ENCODE measurements around the gene FHIT. TPM values are rescaled to one million over a fixed set of nuclear protein-coding genes. Genes with fewer than 3 reads are reported as not detected.

FHIT gene
- total and polyA plus RNA-seq, 2 of the 4 experiments (the other 2 are of a cell fraction): 0.07 TPM; not detected in 1

DNA sequence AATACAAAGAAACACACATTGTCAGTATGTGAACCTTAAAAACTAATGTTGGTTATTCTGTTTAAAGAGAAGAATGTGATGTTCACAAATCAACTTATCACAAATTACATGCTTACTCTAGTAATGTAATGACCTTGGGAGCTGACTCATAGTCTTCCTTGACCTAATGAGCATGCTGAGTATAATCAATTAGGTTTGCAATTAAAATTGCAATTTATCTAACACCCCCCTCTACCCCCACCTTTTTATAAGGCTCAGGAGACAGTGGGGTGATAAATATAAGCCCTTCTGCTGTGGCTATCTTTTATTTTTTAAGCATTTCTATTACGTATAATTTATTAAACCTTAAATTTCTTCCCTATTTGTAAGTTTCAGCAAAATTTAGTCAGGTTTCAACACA, 1253.7 kb downstream of the FHIT start:
- H2AK9ac ChIP-seq (replicated peaks; ENCODE audit: low read depth, low read length, poor library complexity): no peak overlapping the region
- no peak overlapping the region for H3K9ac ChIP-seq (ENCODE audit: low read depth, low read length)
- H3K4ac ChIP-seq (ENCODE audit: low read depth, low read length): no peak overlapping the region
- no peak overlapping the region for H3K56ac ChIP-seq (ENCODE audit: extremely low read depth, insufficient read depth, low read length)
- in situ Hi-C loops (cut with MboI; ENCODE audit: low sequenced_read_pairs): no loop called here
- no CpG with 5 or more reads among the region's 1 CpG for WGBS, 2 experiments (ENCODE audit: extremely low coverage in 2 of 2, insufficient read length in 1 of 2)
- H2BK120ac ChIP-seq (ENCODE audit: low read depth, low read length): no peak overlapping the region
- no peak overlapping the region for H2BK5ac ChIP-seq (ENCODE audit: low read depth, low read length, poor library complexity, severe bottlenecking)
- ChIA-PET POLR2A (ENCODE audit: unreplicated experiment) (no interaction called here), CTCF (interaction anchor here (0.6 kb wide), 1 partner anchor 9 kb away, joined by 3 read pairs; no protein-coding TSS in a partner anchor)
- no peak overlapping the region for H2AK5ac ChIP-seq (ENCODE audit: low read depth, low read length)
- H3K27ac ChIP-seq (ENCODE audit: insufficient read depth, low read length): no peak overlapping the region
- H2BK20ac ChIP-seq (ENCODE audit: low read depth, low read length): no peak overlapping the region
- TF ChIP-seq MXI1 (IDR thresholded peaks at IDR 0.05; ENCODE audit: borderline replicate concordance, low read depth, low read length): no peak
- no peak for TF ChIP-seq MAZ (IDR thresholded peaks at IDR 0.05; ENCODE audit: borderline replicate concordance, low read depth, low read length)
- TF ChIP-seq, protein P1, sequence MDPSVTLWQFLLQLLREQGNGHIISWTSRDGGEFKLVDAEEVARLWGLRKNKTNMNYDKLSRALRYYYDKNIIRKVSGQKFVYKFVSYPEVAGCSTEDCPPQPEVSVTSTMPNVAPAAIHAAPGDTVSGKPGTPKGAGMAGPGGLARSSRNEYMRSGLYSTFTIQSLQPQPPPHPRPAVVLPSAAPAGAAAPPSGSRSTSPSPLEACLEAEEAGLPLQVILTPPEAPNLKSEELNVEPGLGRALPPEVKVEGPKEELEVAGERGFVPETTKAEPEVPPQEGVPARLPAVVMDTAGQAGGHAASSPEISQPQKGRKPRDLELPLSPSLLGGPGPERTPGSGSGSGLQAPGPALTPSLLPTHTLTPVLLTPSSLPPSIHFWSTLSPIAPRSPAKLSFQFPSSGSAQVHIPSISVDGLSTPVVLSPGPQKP (IDR thresholded peaks at IDR 0.05; ENCODE audit: borderline replicate concordance, low read depth, low read length): no peak
- TF ChIP-seq SMC3 (IDR thresholded peaks at IDR 0.05; ENCODE audit: low read depth, low read length): no peak
- no peak for TF ChIP-seq NFE2L2 (IDR thresholded peaks at IDR 0.05; ENCODE audit: low read depth, low read length)
- TF ChIP-seq, protein P2, sequence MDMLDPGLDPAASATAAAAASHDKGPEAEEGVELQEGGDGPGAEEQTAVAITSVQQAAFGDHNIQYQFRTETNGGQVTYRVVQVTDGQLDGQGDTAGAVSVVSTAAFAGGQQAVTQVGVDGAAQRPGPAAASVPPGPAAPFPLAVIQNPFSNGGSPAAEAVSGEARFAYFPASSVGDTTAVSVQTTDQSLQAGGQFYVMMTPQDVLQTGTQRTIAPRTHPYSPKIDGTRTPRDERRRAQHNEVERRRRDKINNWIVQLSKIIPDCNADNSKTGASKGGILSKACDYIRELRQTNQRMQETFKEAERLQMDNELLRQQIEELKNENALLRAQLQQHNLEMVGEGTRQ (IDR thresholded peaks at IDR 0.05; ENCODE audit: low read depth, low read length): no peak
- TF ChIP-seq FOS (IDR thresholded peaks at IDR 0.05; ENCODE audit: low read depth, low read length): no peak
- TF ChIP-seq POLR2A (IDR thresholded peaks at IDR 0.05; ENCODE audit: low read depth, low read length): no peak
- TF ChIP-seq, protein P3, sequence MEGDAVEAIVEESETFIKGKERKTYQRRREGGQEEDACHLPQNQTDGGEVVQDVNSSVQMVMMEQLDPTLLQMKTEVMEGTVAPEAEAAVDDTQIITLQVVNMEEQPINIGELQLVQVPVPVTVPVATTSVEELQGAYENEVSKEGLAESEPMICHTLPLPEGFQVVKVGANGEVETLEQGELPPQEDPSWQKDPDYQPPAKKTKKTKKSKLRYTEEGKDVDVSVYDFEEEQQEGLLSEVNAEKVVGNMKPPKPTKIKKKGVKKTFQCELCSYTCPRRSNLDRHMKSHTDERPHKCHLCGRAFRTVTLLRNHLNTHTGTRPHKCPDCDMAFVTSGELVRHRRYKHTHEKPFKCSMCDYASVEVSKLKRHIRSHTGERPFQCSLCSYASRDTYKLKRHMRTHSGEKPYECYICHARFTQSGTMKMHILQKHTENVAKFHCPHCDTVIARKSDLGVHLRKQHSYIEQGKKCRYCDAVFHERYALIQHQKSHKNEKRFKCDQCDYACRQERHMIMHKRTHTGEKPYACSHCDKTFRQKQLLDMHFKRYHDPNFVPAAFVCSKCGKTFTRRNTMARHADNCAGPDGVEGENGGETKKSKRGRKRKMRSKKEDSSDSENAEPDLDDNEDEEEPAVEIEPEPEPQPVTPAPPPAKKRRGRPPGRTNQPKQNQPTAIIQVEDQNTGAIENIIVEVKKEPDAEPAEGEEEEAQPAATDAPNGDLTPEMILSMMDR (conservative IDR thresholded peaks at IDR 0.05; ENCODE audit: low read depth, low read length): no peak
- no peak for TF ChIP-seq RFX5 (IDR thresholded peaks at IDR 0.05; ENCODE audit: low read depth, low read length)
- H3K4me3 ChIP-seq (ENCODE audit: insufficient read depth, low read depth, low read length): no peak overlapping the region
- no peak overlapping the region for H3K4me2 ChIP-seq (ENCODE audit: low read depth, low read length)
- no peaks in the 10 kb centered on the region for H4K20me1 ChIP-seq (ENCODE audit: insufficient read depth, low read length)
- no peak overlapping the region for H3K23ac ChIP-seq (ENCODE audit: low read depth, low read length)
- no peaks in the 10 kb centered on the region for H3K4me1 ChIP-seq (ENCODE audit: control insufficient read depth, insufficient read depth, low read length)
- H3K14ac ChIP-seq (replicated peaks; ENCODE audit: low read depth, low read length): no peak overlapping the region
- intact Hi-C loops (cut with micrococcal nuclease): no loop called here
- dilution Hi-C loops (cut with HindIII; ENCODE audit: low sequenced_read_pairs, unreplicated experiment): no loop called here
- H4K8ac ChIP-seq (ENCODE audit: low read depth in 2 of 2, low read length in 2 of 2): no peak overlapping the region
- no TSS peak for BruUV-seq (replicated peaks)
- H4K91ac ChIP-seq (ENCODE audit: insufficient read depth, low read depth, low read length): no peak overlapping the region
- H3K27me3 ChIP-seq (ENCODE audit: control insufficient read depth, insufficient read depth, low read length): no peaks in the 10 kb centered on the region; the same call in 1 of the 2 replicates
- no peaks in the 10 kb centered on the region for H3K79me1 ChIP-seq (ENCODE audit: low read depth in 1 of 2, low read length in 2 of 2)
- no peak overlapping the region for H2AFZ ChIP-seq (replicated peaks; ENCODE audit: low read length, poor library complexity)
- no peaks in the 10 kb centered on the region for H3K9me3 ChIP-seq (ENCODE audit: control insufficient read depth, insufficient read depth, low read length)
- no peaks in the 10 kb centered on the region for H3K36me3 ChIP-seq (ENCODE audit: control insufficient read depth, insufficient read depth, low read length)
- no peak overlapping the region for H3K18ac ChIP-seq (ENCODE audit: low read depth, low read length)
- H4K5ac ChIP-seq (ENCODE audit: low read depth, low read length): no peak overlapping the region
- DNase-seq: no peak
- no peak overlapping the region for H2BK15ac ChIP-seq (ENCODE audit: low read depth, low read length)
- H3K9me1 ChIP-seq (ENCODE audit: insufficient read depth, low read length): no peaks in the 10 kb centered on the region
- no peak for ATAC-seq (ENCODE audit: low read depth)
